ENCODE measurements around the gene ALOX15. TPM values are rescaled to one million over a fixed set of nuclear protein-coding genes. Genes with fewer than 3 reads are reported as not detected.
A peak's percentile ranks its signal among the peaks of the same experiment; 100 is the strongest.
"Not testable (repeated sequence)": the region's sequence is repeated elsewhere in the genome, so short reads cannot be mapped to it uniquely, and the experiment has no call there.

Gene ALOX15
- total RNA-seq, 1 donor from 2014 or later: not detected

DNA sequence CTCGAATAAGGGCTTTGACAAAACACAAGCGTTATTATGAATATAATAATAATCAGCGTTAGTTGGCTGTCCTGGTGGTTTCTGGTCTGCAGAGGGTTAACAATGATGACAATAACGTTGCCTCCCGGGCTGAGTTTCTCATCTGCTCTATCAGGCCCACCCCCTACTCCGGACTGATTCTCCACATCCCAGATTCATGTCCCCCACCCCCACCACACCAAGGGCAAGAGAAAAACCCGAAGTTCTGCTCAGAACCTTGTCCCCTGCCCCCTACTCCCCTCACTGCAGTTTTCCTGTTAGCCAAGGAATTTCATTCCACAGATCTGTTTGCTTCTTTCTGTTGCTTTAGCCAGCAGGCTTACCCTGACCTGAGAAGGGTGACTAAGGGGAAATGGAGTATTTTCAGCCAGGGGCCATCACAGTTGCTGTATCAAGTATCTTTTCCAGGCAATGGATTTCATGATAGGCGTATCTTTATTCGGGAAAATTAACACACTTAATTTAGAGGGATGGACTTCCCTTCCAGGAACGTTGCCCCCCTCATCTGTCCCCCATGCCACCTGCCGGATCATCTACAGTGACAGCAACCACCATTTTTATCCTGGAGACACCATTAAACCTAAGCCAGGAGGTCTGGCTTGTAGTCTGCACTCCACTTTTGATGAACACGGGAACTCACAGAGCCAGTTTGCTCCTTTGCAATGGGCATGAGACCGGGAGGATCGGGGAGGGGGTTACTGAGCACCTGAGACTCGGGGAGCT, 23.7 kb downstream of the ALOX15 start:
- no peak for DNase-seq (ENCODE audit: low read depth)

DNA sequence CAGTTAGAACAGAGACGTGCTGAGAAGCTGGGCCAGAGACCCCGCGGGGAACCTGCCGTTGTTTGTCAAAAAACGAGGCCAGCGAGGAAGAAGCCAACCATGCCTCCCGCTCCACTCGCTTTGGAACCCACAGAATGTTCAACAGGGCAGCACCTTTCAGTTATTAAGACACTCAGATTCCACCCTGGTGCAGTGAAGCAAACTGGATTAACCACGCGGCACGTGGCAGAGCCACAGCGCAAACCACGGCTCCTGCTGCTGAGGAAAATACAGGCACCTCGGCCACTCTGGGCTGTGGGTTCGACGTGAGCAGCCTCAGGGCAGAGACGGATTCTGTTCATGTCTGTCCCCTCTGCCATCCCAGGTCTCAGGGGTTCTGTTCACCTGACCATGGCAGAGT, 24.4 kb downstream of the ALOX15 start:
- DNase-seq (ENCODE audit: low read depth): no peak

DNA sequence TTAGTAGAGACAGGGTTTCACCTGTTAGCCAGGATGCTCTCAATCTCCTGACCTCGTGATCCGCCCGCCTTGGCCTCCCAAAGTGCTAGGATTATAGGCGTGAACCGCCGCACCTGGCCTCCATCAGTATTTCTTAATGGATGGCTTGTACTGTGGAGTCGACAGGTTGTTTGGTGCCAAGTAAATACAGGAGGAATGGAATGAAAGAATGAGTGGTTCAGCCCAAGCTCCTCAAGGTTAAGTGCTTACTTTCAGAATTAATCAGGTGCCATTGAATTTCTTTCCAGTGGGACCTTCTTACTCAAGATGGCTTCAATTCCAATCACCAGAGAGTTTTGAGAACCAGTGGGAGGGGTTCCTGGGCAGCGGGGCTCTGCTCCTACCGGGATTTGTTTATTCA, 25.0 kb downstream of the ALOX15 start:
- no peak for DNase-seq (ENCODE audit: low read depth)

- DNase-seq (ENCODE audit: low read depth): no peak
Observed at GRCh38 chr17:4610656-4611055, 30.8 kb downstream of the ALOX15 start.

DNA sequence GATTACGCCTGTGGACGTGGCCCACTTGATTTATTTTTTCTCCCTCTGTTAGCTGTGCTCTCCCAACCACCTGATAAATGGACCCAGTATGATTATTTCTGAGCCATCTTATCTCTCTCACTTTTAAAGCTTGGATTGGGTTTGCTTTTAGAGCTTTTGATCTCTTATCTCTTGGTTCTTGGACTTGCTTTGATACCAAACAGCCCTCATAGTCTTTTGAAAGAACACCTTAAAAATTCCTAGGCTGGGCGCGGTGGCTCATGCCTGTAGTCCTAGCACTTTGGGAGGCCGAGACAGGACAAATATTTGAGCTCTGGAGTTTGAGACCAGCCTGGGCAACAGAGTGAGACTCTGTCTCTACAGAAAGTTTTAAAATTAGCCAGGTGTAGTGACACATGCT, 31.3 kb downstream of the ALOX15 start:
- no peak for DNase-seq (ENCODE audit: low read depth)

- no peak for DNase-seq (ENCODE audit: low read depth)
Observed at GRCh38 chr17:4609761-4610160, 31.7 kb downstream of the ALOX15 start.

DNA sequence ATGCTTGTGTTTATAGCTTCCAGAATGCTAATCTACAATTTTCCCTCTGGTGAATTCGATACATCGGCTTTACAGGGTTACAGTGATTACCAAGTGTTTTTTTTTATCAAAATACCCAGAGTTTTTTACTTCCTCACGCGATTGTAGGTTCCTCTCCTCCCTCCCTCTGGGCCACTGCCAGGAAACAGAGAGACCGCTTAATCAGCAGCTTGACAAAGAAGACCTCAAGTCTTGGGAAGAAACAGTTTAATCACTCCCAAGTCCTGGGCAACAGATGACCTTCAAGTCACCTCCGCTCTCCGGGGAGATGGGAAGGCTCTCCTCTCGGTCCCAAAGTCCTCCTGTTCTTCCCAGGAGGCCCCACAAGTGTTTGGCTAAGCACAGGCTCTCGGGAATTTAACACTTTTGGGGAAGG, 33.7 kb downstream of the ALOX15 start:
- peak; percentile 68 for DNase-seq (ENCODE audit: low read depth)

GRCh38 chr17:4607261-4607741, 34.2 kb downstream of the ALOX15 start:
- no peak for DNase-seq (ENCODE audit: low read depth)

DNA sequence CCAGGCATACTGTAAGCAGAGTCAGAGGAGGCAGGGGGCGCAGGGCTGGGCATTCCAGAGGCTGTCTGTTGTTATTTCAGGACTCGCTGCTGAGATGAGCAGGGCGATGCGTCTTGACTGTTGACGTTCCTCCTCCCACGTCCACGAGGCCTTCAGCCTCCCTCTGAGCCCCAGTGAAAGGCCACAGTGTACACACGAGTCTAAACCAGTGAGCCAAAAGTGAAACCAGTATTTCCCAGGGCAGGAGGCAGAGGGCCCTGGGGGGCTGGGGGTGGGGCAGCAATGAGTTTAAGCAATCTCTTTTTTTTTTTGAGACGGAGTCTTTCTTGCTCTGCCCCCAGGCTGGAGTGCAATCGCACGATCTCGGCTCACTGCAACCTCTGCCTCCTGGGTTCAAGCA, 35.7 kb downstream of the ALOX15 start:
- DNase-seq (ENCODE audit: low read depth): no peak

- not testable (repeated sequence) for DNase-seq (ENCODE audit: low read depth)
Observed at GRCh38 chr17:4604736-4605135, 36.7 kb downstream of the ALOX15 start.

DNA sequence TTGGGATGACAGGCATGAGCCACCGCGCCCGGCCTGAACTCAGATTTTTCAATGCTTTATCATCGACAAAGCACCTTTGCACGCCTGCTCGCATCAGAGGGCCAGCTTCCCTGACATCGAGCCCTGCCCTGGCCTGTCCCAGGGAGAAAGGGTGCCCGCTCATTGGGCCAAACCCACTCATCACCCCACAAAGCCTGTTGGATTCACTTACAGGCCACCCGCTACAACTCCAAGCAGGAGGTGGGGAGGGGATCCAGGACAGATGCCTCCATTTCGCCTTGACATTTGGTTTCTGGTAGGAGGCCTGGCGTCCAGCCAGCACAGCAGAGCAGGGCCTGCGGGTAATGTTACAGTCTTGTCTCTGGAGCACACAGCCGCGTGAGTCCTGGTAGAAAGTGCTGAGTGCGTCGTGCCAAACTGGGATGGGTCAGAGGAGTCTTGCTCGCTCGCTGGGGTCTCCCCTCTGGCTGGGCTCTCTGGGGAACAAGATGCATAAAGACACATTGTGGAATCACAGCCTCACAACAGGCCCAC, 37.3 kb downstream of the ALOX15 start:
- peak; percentile 81 for DNase-seq (ENCODE audit: low read depth)

DNA sequence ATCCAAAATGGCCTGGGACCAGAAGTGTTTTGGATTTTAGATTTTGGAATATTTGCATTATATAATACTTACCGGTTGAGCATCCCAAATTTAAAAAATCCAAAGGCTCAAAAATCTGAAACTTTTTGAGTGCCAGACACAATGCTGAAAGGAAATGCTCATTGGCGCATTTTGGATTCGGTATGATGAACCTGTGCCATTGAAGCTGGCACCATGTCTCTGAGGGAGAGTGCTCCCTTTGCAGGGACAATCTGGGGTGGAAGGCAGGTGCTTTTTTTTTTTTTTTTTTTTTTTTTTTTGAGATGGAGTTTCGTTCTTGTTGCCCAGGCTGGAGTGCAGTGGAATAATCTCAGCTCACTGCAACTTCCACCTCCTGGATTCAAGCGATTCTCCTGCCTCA, 39.4 kb downstream of the ALOX15 start:
- DNase-seq (ENCODE audit: low read depth): no peak

- DNase-seq (ENCODE audit: low read depth): no peak
Observed at GRCh38 chr17:4601326-4601725, 40.2 kb downstream of the ALOX15 start.

- peak; percentile 78 for DNase-seq (ENCODE audit: low read depth)
Observed at GRCh38 chr17:4600563-4600962, 40.9 kb downstream of the ALOX15 start.

DNA sequence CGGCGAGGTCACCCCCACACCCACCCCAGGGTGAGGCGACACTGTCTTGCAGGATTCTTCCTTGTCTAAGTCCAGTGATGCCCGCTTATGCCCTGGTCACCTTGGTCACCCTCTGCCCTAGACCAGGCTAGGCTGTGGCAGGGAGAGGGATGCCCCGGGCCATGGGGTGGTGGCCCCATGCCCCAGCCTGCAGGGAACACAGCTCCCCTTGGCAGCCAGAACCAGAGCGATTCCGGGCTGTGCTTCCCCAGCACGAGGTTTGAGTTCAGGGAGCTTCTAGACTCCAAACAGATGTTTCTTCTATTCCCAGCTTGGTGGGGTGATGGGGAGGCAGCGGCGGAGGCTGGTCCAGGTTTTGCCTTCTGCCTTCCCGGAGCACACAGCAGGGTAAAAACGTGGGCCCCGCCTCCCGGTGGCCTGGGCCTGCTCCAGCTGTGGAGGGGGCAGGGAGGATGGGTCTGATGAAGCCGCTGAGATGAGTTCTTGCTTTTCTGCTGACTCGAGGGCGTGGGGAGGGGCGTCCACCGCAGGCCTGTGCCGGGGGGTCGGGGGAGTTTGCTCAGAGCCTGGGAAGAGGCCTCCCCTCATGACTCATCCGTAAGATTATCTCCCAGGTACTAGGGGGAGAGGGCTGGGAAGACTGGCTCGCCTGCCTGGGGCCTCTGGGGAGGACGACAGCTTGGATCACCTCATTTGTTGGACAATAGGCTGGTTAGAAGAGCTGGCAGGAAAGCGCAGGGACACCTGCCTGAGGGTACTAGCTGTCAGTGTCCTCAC, 41.8 kb downstream of the ALOX15 start:
- DNase-seq (ENCODE audit: low read depth): no peak

- no peak for DNase-seq (ENCODE audit: low read depth)
Observed at GRCh38 chr17:4598776-4599504, 42.5 kb downstream of the ALOX15 start.

DNA sequence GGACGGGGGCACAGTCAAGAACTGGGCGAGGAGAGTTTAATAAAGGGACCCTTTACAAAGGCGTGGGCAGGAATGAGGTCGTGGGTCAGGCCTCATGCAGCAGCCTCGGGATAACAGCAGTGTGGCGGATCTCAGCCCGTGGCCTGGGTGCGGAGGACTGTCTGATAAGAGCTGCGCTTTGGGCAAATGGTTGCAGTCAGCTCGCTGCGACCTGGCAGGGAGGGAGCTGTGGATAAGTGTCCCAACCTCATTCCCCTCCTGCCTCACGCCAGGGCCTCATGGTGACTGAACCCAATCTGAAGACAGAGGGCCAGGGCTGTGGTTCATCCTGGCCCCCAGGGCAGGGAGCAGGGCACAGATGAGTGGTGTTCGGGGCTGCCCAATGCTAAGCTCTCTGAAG, 43.5 kb downstream of the ALOX15 start:
- no peak for DNase-seq (ENCODE audit: low read depth)

DNA sequence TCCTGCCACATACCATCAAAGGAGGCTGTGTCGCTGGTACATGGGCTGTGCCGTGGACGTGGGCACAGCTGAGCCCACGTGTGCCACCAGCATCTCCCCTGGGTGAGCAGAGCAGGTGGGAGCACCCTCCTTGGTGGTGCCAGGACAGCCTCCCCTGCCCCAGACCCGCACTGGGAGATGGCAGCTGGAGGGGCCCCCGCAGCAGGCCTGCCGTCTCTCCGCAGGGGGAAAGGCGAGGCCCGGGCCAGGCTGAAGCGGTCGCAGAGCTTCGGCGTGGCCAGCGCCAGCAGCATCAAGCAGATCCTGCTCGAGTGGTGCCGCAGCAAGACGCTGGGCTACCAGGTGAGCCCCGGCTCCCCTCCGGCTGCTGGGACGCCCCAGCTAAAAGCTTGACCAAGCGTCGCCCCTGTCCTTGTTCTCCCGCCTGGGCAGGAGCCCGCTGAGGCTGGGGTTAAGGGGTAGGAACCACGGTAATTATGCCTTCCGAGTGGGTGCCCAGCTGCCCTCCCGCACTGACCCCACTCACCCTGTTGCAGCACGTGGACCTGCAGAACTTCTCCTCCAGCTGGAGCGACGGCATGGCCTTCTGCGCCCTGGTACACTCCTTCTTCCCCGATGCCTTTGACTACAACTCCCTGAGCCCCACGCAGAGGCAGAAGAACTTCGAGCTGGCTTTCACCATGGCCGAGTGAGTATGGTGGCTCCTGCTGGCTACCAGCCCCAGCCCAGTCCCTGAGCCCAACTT, 44.7 kb downstream of the ALOX15 start:
- no peak for DNase-seq (ENCODE audit: low read depth)

DNA sequence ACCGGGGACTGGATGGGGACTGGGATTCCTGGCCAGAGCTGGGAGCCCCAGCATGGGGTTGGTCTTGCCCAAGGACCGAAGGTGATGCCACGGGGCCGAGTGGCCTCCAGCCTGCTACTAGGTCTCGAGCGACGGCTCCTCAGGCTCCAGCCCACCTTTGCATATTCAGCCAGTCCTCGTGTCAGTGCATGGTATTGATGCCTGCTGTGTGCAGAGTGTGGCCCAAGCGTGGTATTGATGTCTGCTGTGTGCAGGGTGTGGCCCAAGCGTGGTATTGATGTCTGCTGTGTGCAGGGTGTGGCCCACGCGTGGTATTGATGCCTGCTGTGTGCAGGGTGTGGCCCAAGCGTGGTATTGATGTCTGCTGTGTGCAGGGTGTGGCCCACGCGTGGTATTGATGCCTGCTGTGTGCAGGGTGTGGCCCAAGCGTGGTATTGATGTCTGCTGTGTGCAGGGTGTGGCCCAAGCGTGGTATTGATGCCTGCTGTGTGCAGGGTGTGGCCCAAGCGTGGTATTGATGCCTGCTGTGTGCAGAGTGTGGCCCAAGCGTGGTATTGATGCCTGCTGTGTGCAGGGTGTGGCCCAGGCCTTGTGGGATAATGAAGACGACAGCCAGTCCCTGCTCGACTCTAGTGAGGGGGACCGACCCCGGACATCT, 45.7 kb downstream of the ALOX15 start:
- not testable (repeated sequence) for DNase-seq (ENCODE audit: low read depth)

- no peak for DNase-seq (ENCODE audit: low read depth)
Observed at GRCh38 chr17:4594931-4595684, 46.4 kb downstream of the ALOX15 start.
